BLaER1 (cell line): ENCODE measurements around the gene SMG9.

Experiments
- H3K27ac ChIP-seq: shearing (Covaris generic); formaldehyde crosslinking; 2 replicates; pipeline ENCODE4 v1.8.1; 2022
- H3K27me3 ChIP-seq: shearing (Covaris generic); formaldehyde crosslinking; 2 replicates; pipeline ENCODE4 v1.8.1; 2022
- H3K36me3 ChIP-seq: shearing (Covaris generic); formaldehyde crosslinking; 2 replicates; pipeline ENCODE4 v1.8.1; 2022
- H3K4me1 ChIP-seq: shearing (Covaris generic); formaldehyde crosslinking; 2 replicates; pipeline ENCODE4 v1.8.1; 2022
- H3K4me2 ChIP-seq: shearing (Covaris generic); formaldehyde crosslinking; 2 replicates; pipeline ENCODE4 v1.8.1; 2022
- H3K4me3 ChIP-seq: shearing (Covaris generic); formaldehyde crosslinking; 2 replicates; pipeline ENCODE4 v1.8.1; 2022
- H3K9ac ChIP-seq: shearing (Covaris generic); formaldehyde crosslinking; 2 replicates; pipeline ENCODE4 v1.8.1; 2022
- H3K9me3 ChIP-seq: shearing (Covaris generic); formaldehyde crosslinking; 2 replicates; pipeline ENCODE4 v1.8.1; 2022
- H4K20me1 ChIP-seq: shearing (Covaris generic); formaldehyde crosslinking; 2 replicates; pipeline ENCODE4 v1.8.1; 2022
- Cebpa-rat ChIP-seq: shearing (Covaris generic); IDR thresholded peaks from 2 replicates; pipeline ENCODE4 v1.8.1; 2022

Gene SMG9

DNA sequence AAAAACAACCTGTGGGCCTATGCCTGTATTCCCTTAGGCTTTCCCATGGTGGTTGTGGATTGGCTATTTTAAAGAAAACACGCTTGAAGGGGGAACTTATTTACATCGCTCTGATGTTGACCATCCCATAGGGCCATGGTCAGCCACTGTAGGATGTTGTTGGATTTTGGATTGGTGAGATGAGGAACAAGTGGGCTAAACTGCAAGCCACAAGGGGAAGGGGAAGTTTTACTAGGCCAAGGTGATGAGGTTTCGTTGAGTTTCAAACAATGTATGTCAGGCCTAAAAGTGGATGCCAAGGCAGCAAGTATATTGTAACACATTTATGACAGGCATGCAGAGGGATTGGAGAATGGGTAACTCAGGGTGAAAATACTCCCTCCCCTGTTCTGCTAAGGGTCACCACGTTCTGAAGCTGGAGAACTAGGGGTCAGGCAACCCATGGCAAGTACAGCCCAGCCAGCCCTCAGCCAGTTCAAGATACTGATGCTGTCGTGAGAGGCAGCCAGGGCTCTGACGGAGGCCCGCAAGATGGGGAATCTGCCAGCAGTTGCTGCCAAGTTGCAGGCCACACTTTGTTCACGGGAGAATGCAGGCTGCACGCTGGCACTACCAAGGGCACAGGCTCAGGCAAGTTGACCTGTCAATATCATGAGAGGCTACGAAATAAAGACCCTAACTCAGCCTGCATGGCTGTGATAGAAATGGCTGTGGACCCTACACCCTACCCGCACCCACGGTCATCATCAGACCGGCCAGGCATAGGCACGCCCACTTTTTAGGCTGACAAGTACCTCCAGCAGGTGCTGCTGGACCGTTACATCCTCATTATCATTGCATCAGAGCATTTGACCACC lies 27.8 kb downstream of the SMG9 start:
- Histone ChIP-seq H3K4me2 (no peak overlapping the region), H3K4me1 (peaks cover 23% of the 10 kb centered on the region), H3K27me3 (no peaks in the 10 kb centered on the region), H3K9ac (no peak overlapping the region), H3K4me3 (no peak overlapping the region), H4K20me1 (no peaks in the 10 kb centered on the region), H3K36me3 (peaks cover 49% of the 10 kb centered on the region), H3K27ac (0 out of 2 replicates have a peak overlapping the region, but pooled peaks have one; percentile 38), H3K9me3 (no peaks in the 10 kb centered on the region)
- no peak for TF ChIP-seq Cebpa-rat

DNA sequence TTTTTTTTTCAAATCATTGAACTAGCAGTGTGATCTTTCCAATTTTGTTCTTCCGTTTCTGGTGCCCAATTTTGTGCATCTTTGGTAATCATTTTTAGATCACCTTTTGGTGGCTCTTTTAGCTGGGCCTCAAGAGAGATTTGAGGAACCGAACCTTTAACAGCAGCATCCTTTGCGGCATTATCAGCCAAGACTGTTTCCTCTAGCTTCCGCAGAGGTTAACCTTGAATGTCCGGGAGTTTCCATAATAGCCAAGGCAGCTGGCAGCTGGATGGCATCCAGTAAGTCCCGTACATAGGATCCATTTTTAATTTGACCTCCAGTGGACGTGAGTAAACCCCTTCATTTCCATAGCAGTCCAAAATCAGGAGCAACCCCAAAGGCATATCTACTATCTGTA lies 29.3 kb downstream of the SMG9 start:
- Histone ChIP-seq H3K4me2 (no peak overlapping the region; the same call in 1 of the 2 replicates), H4K20me1 (no peaks in the 10 kb centered on the region)

DNA sequence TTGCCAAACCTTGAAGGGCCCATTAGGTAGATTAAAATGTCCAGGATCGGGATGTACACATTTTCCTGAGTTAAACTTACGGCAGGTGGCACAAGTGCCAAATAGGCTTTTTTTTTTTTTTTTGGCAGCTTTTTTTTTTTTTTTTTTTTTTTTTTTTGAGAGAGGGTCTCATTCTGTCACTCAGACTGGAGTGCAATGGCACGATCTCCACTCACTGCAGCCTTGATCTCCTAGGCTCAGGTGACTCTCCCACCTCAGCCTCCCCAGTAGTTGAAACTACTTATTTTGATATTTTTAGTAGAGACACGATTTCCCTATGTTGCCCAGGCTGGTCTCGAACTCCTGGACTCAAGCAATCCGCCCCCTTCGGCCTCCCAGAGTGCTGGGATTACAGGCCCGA lies 29.9 kb downstream of the SMG9 start:
- H3K36me3 ChIP-seq, result peaks cover 29% of the 10 kb centered on the region
- TF ChIP-seq Cebpa-rat, result no peak
- H3K9me3 ChIP-seq, result no peaks in the 10 kb centered on the region
- no peak overlapping the region for H3K4me3 ChIP-seq
- no peaks in the 10 kb centered on the region for H3K27me3 ChIP-seq
- H3K4me2 ChIP-seq, result no peak overlapping the region
- H4K20me1 ChIP-seq, result no peaks in the 10 kb centered on the region
- peaks cover 13% of the 10 kb centered on the region for H3K4me1 ChIP-seq
- H3K27ac ChIP-seq, result no peak overlapping the region
- H3K9ac ChIP-seq, result no peak overlapping the region

More for the DNA sequence above, 29.3 kb downstream of the SMG9 start:
- Histone ChIP-seq H3K9me3 (no peaks in the 10 kb centered on the region), H3K4me1 (peaks cover 13% of the 10 kb centered on the region), H3K36me3 (peaks cover 34% of the 10 kb centered on the region), H3K4me3 (no peak overlapping the region), H3K9ac (no peak overlapping the region), H3K27ac (0 out of 2 replicates have a peak overlapping the region, but pooled peaks have one; percentile 7), H3K27me3 (no peaks in the 10 kb centered on the region)
- no peak for TF ChIP-seq Cebpa-rat

DNA sequence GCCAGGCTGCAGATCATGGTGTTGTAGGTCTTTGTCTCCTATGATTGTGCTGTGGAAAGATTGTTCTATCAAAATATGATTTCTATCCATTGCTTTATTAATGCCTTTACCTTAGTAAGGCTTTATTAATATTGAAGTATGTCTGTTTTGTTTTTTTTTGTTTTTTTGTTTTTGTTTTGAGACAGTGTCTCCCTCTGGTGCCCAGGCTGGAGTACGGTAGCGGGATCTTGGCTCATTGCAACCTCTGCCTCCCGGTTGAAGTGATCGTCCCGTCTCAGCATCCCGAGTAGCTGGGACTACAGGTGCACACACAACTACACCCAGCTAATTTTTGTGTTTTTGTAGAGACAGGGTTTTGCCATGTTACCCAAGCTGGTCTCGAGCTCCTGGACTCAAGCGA lies 31.2 kb downstream of the SMG9 start:
- no peak overlapping the region for H3K4me2 ChIP-seq
- peaks cover 16% of the 10 kb centered on the region for H3K36me3 ChIP-seq
- no peaks in the 10 kb centered on the region for H3K27me3 ChIP-seq
- H3K9me3 ChIP-seq, result no peaks in the 10 kb centered on the region
- H3K4me3 ChIP-seq, result no peak overlapping the region
- no peak overlapping the region for H3K27ac ChIP-seq
- no peak overlapping the region for H3K9ac ChIP-seq
- no peak for TF ChIP-seq Cebpa-rat
- H3K4me1 ChIP-seq, result peaks cover 13% of the 10 kb centered on the region
- no peaks in the 10 kb centered on the region for H4K20me1 ChIP-seq

DNA sequence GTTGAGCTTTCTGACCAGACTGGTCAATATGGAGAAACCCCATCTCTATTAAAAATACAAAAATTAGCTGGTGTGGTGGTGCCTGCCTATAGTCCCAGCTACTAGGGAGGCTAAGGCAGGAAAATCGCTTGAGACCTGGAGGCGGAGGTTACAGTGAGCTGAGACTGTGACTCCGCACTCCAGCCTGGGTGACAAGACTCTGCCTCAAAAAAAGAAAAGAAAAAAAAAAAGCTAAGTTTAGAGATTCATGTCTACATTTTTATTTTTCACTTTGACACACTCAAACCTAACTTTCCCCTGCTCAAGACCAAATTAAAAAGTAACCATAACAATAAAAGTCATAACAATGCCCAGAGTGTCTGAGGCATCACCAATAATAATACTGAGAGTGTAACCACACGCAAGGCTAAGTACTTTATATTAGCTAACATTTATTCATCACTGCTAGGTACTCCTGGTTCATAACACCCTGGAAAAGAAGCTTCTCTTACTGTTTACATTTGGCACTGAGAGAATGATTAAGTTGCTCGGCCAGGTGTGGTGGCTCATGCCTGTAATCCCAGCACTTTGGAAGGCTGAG lies 33.2 kb downstream of the SMG9 start:
- Histone ChIP-seq H3K4me2 (no peak overlapping the region), H4K20me1 (no peaks in the 10 kb centered on the region), H3K27me3 (no peaks in the 10 kb centered on the region), H3K9me3 (no peaks in the 10 kb centered on the region), H3K4me3 (no peak overlapping the region), H3K9ac (no peak overlapping the region), H3K4me1 (peaks cover 13% of the 10 kb centered on the region), H3K36me3 (no peaks in the 10 kb centered on the region), H3K27ac (no peak overlapping the region)
- no peak for TF ChIP-seq Cebpa-rat

DNA sequence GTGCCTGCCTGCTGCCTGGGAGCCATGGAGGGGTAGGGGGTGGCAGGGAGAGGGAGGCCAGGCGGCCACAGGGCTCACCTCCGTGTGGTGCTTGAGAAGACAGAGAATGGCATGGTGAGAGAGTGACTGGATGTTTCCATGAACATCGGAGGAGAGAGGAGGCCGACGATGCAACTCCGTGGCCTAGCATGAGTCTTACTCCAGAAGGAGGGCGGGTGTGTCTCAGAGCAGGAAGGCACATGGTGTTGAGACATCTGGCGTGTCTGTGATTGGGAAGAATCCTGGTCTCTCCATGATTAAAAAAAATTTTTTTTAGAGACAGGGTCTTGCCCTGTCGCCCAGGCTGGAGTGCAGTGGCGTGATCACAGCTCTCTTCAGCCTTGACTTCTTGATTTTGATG lies 33.8 kb downstream of the SMG9 start:
- Histone ChIP-seq H3K36me3 (no peaks in the 10 kb centered on the region), H4K20me1 (no peaks in the 10 kb centered on the region), H3K4me2 (no peak overlapping the region), H3K4me3 (no peak overlapping the region), H3K9me3 (no peaks in the 10 kb centered on the region), H3K4me1 (peaks cover 7% of the 10 kb centered on the region), H3K27me3 (no peaks in the 10 kb centered on the region), H3K27ac (no peak overlapping the region), H3K9ac (no peak overlapping the region)
- TF ChIP-seq Cebpa-rat, result no peak

DNA sequence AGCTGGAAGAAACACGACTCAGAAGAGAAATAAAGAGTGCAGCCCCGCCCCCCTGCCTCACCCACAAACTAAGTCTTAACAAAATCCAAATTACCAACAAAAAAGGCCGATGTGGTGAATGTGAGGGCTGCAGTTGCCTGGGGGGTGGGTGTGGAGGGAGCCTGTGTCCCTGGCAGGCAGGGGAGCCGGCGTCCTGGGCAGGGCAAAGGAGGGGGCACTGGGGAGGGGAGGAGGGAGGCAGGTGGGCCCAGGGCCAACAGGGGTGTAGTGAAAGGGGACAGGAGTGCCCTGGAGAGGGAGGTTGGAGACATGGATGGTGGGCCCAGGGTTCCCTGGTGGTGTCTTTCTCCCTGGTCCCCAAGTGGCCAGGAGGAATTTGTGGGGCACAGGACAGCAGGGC lies 34.8 kb downstream of the SMG9 start:
- no peak overlapping the region for H3K4me2 ChIP-seq
- no peak overlapping the region for H3K9ac ChIP-seq
- TF ChIP-seq Cebpa-rat, result no peak
- H3K36me3 ChIP-seq, result no peaks in the 10 kb centered on the region
- no peaks in the 10 kb centered on the region for H3K9me3 ChIP-seq
- no peaks in the 10 kb centered on the region for H3K27me3 ChIP-seq
- H3K4me1 ChIP-seq, result no peaks in the 10 kb centered on the region; the same call in 1 of the 2 replicates
- no peak overlapping the region for H3K4me3 ChIP-seq
- H4K20me1 ChIP-seq, result no peaks in the 10 kb centered on the region
- no peak overlapping the region for H3K27ac ChIP-seq

- H3K36me3 ChIP-seq, result no peaks in the 10 kb centered on the region
- H3K4me3 ChIP-seq, result no peak overlapping the region
- no peaks in the 10 kb centered on the region for H4K20me1 ChIP-seq
- no peak overlapping the region for H3K27ac ChIP-seq
- no peak for TF ChIP-seq Cebpa-rat
- no peaks in the 10 kb centered on the region; the same call in 1 of the 2 replicates for H3K4me1 ChIP-seq
- no peak overlapping the region for H3K9ac ChIP-seq
- H3K9me3 ChIP-seq, result no peaks in the 10 kb centered on the region
- no peak overlapping the region for H3K4me2 ChIP-seq
- H3K27me3 ChIP-seq, result no peaks in the 10 kb centered on the region
Measured at GRCh38 chr19:43719378-43719868, 35.3 kb downstream of the SMG9 start.

GRCh38 chr19:43718627-43719377 lies 36.0 kb downstream of the SMG9 start:
- Histone ChIP-seq H3K27me3 (no peaks in the 10 kb centered on the region), H3K4me2 (no peak overlapping the region), H3K27ac (no peak overlapping the region), H3K9me3 (no peaks in the 10 kb centered on the region), H3K9ac (no peak overlapping the region), H3K4me3 (no peak overlapping the region), H3K4me1 (no peaks in the 10 kb centered on the region; the same call in 1 of the 2 replicates), H3K36me3 (no peaks in the 10 kb centered on the region), H4K20me1 (no peaks in the 10 kb centered on the region)
- no peak for TF ChIP-seq Cebpa-rat
